ENCODE data around the gene LLGL2.

- TF ChIP-seq CTCF (IDR thresholded peaks at IDR 0.05; ENCODE audit: insufficient read depth, low read depth, low read length) (no peak), EZH2 (IDR thresholded peaks at IDR 0.05; ENCODE audit: insufficient read depth, low read length) (no peak)
Measured at GRCh38 chr17:75516255-75516618, 9.3 kb upstream of the LLGL2 start, which contains the start of gene TSEN54.

All from astrocyte (in vitro differentiated cells and primary cell).